Subcutaneous adipose tissue (tissue), 4 donors: Measurements from ENCODE around the gene REPS2. TPM values are rescaled to one million over a fixed set of nuclear protein-coding genes. Genes with fewer than 3 reads are reported as not detected.

ENCODE experiments used
- total RNA-seq, 4 donors: library from RNA; depleted of rRNA; stranded (reverse); fragments of >200 nt; gene quantifications; one replicate each; pipeline ENCODE4 v1.1.0, GENCODE V29; 2016
- TF ChIP-seq, protein P1 (sequence below): fragments of 450-650 bp; IDR thresholded peaks from one replicate; pipeline ENCODE4 v1.5.1; 2016; ENCODE audit warnings: low read depth, mild to moderate bottlenecking, control low read depth, antibody characterized with exemption, moderate library complexity

REPS2 gene
- total RNA-seq, 4 donors from 2014 or later, result 3.3 to 10.3 (median 5.3) TPM

- TF ChIP-seq, protein P1, sequence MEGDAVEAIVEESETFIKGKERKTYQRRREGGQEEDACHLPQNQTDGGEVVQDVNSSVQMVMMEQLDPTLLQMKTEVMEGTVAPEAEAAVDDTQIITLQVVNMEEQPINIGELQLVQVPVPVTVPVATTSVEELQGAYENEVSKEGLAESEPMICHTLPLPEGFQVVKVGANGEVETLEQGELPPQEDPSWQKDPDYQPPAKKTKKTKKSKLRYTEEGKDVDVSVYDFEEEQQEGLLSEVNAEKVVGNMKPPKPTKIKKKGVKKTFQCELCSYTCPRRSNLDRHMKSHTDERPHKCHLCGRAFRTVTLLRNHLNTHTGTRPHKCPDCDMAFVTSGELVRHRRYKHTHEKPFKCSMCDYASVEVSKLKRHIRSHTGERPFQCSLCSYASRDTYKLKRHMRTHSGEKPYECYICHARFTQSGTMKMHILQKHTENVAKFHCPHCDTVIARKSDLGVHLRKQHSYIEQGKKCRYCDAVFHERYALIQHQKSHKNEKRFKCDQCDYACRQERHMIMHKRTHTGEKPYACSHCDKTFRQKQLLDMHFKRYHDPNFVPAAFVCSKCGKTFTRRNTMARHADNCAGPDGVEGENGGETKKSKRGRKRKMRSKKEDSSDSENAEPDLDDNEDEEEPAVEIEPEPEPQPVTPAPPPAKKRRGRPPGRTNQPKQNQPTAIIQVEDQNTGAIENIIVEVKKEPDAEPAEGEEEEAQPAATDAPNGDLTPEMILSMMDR, result no peak
Observed at GRCh38 chrX:16981209-16981608, 34.8 kb downstream of the REPS2 start.

DNA sequence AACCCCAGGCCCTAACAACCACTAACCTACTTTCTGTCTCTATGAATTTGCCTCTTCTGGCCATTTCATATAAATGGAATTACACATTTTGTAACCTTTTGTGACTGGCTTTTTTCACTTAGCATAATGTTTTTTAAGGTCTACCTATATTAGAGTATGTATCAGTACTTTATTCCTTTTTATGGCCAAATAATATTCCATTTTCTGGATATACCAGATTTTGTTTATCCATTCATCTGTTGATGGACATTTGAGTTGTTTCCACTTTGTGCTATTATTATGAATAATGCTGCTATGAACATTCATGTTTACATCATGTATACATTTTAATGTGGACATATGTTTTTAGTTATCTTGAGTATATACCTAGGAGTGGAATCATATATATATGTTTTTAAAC lies 35.5 kb downstream of the REPS2 start:
- TF ChIP-seq, protein P1, result no peak

GRCh38 chrX:16983051-16983450 lies 36.6 kb downstream of the REPS2 start:
- TF ChIP-seq, protein P1, result no peak

DNA sequence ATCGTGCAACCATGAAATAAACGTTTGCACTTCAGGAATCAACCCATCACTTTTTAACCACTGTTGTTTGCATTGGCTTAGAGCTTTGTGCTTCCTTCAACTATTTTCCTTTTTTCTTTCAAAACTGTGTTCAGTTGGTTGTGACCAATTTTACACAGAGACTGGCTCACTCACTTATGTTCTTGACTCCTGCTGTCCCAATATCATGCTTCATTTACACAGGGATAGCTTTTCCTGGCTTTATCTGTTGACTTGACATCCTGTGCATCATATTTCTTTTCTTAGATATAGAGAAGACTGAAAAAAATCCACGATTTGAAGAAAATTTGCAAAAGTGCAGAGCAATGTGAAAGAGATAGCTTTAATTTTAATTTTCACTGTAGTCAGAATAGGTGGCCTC lies 38.8 kb downstream of the REPS2 start:
- TF ChIP-seq, protein P1, result no peak

DNA sequence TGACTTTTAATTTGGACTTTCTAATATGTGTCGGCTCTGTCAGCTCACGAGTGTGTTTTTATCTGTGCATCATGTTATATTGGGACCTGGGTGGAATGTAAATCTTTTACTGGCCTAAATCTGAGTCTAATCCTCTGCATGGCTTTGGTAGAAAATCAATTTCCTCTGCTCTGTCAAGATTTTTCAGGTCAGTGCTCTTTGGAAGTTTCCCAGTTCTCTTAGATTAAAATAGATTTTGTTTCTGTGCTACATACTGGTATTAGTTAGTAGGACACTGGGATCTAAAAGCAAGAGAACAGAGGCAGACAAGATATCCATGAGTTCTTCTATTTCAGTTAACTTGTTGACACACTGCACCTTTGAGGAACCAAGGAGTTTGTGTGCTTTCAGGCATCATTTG lies 39.7 kb downstream of the REPS2 start:
- TF ChIP-seq, protein P1, result no peak

DNA sequence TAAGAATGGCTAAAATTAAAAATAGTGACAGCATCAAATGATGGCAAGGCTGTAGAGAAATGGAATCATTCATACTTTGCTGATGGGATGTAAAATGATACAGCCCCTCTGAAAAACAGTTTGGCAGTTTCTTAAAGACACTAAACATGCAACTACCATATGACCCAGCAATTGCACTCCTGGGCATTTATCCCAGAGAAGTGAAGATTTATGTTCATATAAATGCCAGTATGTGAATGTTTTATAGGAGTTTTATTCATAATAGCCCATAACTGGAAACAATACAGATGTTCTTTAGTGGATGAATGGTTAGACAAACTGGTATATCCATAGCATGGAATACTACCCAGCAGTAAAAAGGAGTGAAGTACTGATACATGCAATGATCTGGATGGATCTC lies 43.3 kb downstream of the REPS2 start:
- TF ChIP-seq, protein P1, result no peak

GRCh38 chrX:16990839-16991238 lies 44.4 kb downstream of the REPS2 start:
- TF ChIP-seq, protein P1, result no peak
